ENCODE results near the gene OCA2. TPM values are rescaled to one million over a fixed set of nuclear protein-coding genes. Genes with fewer than 3 reads are reported as not detected.

OCA2 gene
- total and polyA plus RNA-seq, 2 of the 8 experiments (the other 6 are each of a cell fraction or from before 2014, with no cell fraction given): 0.20 TPM

DNA sequence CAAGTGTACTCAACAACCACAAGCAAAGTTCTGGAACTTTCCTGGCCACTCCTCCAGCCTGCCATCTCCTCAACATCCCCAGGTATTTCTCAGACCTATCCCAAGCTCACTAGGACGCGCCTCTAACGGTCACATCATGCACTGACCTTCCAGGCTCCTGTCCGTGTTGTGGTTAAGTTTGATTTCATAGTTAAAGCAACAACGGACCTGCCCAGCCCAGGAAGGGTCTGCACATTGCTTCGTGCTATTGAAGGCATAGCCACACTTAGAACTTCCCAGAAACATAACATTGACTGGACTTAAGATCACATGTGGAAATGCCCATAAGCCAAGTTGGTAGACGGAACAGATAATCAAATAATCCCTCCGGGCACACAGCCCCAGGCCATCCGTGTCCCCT is 85.1 kb downstream of the OCA2 start:
- Histone ChIP-seq H3K79me1 (ENCODE audit: low read depth, low read length) (no peaks in the 10 kb centered on the region), H3K27ac (ENCODE audit: low read depth, low read length) (no peak overlapping the region), H2AFZ (ENCODE audit: low read length) (no peak overlapping the region), H3K4me3 (ENCODE audit: extremely low read depth in 1 of 4, insufficient read depth in 2 of 4, low read depth in 3 of 4, low read length in 4 of 4) (no peak overlapping the region), H2BK20ac (ENCODE audit: low read length) (no peak overlapping the region), H3K9me3 (ENCODE audit: insufficient read depth in 2 of 2, low read depth in 1 of 2, low read length in 1 of 2) (no peaks in the 10 kb centered on the region), H4K20me1 (replicated peaks in 1 of 2; ENCODE audit: control insufficient read depth in 1 of 2, insufficient read depth in 2 of 2, low read length in 2 of 2) (no peaks in the 10 kb centered on the region), H3K36me3 (ENCODE audit: control insufficient read depth in 2 of 4, insufficient read depth in 4 of 4, low read length in 3 of 4) (no peaks in the 10 kb centered on the region), H2AK5ac (ENCODE audit: low read depth, low read length) (no peak overlapping the region), H2BK12ac (ENCODE audit: low read depth, low read length) (no peak overlapping the region), H2BK15ac (ENCODE audit: low read length) (no peak overlapping the region), H2BK120ac (replicated peaks; ENCODE audit: low read depth, low read length) (no peak overlapping the region), H4K5ac (ENCODE audit: insufficient read length, low read depth, low read length) (no peak overlapping the region), H4K8ac (ENCODE audit: extremely low read depth, insufficient read depth, low read length) (no peak overlapping the region), H3K18ac (ENCODE audit: extremely low read depth, low read length) (no peak overlapping the region), H3K14ac (ENCODE audit: insufficient read length) (no peak overlapping the region), H3K9ac (replicated peaks in 1 of 4; ENCODE audit: extremely low read depth in 1 of 4, low read depth in 3 of 4, low read length in 3 of 4) (no peak overlapping the region), H3K4me1 (replicated peaks in 1 of 4; ENCODE audit: control insufficient read depth in 3 of 4, insufficient read depth in 4 of 4, low read length in 3 of 4) (peaks cover 0 to 4% (median 0%) of the 10 kb centered on the region in 4 experiments; a peak in 2 of 7 replicates), H3K4ac (replicated peaks; ENCODE audit: insufficient read length, low read depth, low read length) (no peak overlapping the region), H3K56ac (replicated peaks; ENCODE audit: insufficient read length, low read depth, low read length) (no peak overlapping the region), H3K79me2 (ENCODE audit: control insufficient read depth in 1 of 2, insufficient read depth in 2 of 2, low read length in 2 of 2) (no peaks in the 10 kb centered on the region), H3K4me2 (ENCODE audit: insufficient read depth in 1 of 2, low read depth in 2 of 2, low read length in 2 of 2) (no peak overlapping the region), H2BK5ac (ENCODE audit: low read depth, low read length) (no peak overlapping the region), H3K23me2 (ENCODE audit: low read depth, low read length) (no peaks in the 10 kb centered on the region), H3K23ac (ENCODE audit: insufficient read length) (no peak overlapping the region), H3K27me3 (replicated peaks in 1 of 4; ENCODE audit: control insufficient read depth in 3 of 4, extremely low read depth in 1 of 4, insufficient read depth in 3 of 4, low read length in 3 of 4) (no peaks in the 10 kb centered on the region; a peak in 1 of 7 replicates), H4K91ac (replicated peaks; ENCODE audit: insufficient read length, low read length) (no peak overlapping the region)
- no peak for DNase-seq (ENCODE audit: low read depth in 1 of 2, low spot score in 2 of 2)
- WGBS, 2 experiments (ENCODE audit: extremely low coverage in 1 of 2, insufficient coverage in 1 of 2, insufficient read length in 1 of 2, insufficient replicate concordance in 2 of 2, low coverage in 1 of 2, low lambda C conversion rate in 2 of 2, missing lambda C conversion rate in 1 of 2): 92% methylated on average over 9 of the region's 9 CpGs; no CpG with 5 or more reads in 1 of the 2 experiments
- no peak for FAIRE-seq
- ChIA-PET POLR2A (ENCODE audit: partially characterized antibody) (no interaction called here), CTCF (ENCODE audit: partially characterized antibody) (interaction anchor here (1.8 kb wide), 1 partner anchor 8 kb away, joined by 5 read pairs; no protein-coding TSS in a partner anchor)
- TF ChIP-seq MAFK (IDR thresholded peaks at IDR 0.05; ENCODE audit: low read depth, low read length) (no peak), PHF8 (conservative IDR thresholded peaks at IDR 0.05; ENCODE audit: low read depth, low read length) (no peak), CHD2 (IDR thresholded peaks at IDR 0.05; ENCODE audit: low read length) (no peak), SP4 (IDR thresholded peaks at IDR 0.05; ENCODE audit: low read length) (no peak), SP2 (IDR thresholded peaks at IDR 0.05; ENCODE audit: low read length) (no peak), USF2 (IDR thresholded peaks at IDR 0.05; ENCODE audit: low read length) (no peak), EZH2 (IDR thresholded peaks at IDR 0.05; ENCODE audit: low read depth, low read length, severe bottlenecking) (no peak), ATF3 (IDR thresholded peaks at IDR 0.05; ENCODE audit: insufficient read depth, low read depth, low read length) (no peak), SIX5 (IDR thresholded peaks at IDR 0.05; ENCODE audit: low read depth, low read length) (no peak), SUZ12 (IDR thresholded peaks at IDR 0.05; ENCODE audit: low read length) (no peak), MAX (IDR thresholded peaks at IDR 0.05) (no peak), YY1 (IDR thresholded peaks at IDR 0.05; ENCODE audit: low read depth, low read length) (no peak), GTF2F1 (IDR thresholded peaks at IDR 0.05; ENCODE audit: borderline replicate concordance, low read depth, low read length) (no peak)

Data from H1 (cell line).